ENCODE results near the gene AKR1D1.

GRCh38 chr7:138127996-138128395, 51.7 kb downstream of the AKR1D1 start:
- TF ChIP-seq GATA2 (IDR thresholded peaks at IDR 0.05; ENCODE audit: low read depth, low read length) (no peak), GATA3 (IDR thresholded peaks at IDR 0.05; ENCODE audit: low read depth, low read length) (no peak)
